ENCODE measurements around the gene SHOC2.

Gene SHOC2

GRCh38 chr10:110971638-110972037, 52.2 kb downstream of the SHOC2 start:
- DNase-seq (ENCODE audit: low read depth), result no peak
- no peak overlapping the region for H3K4me3 ChIP-seq (replicated peaks; ENCODE audit: low read depth, low read length)
- no peak for TF ChIP-seq CTCF (IDR thresholded peaks at IDR 0.05; ENCODE audit: low read length, missing control alignments)

GRCh38 chr10:110972231-110973134, 53.1 kb downstream of the SHOC2 start:
- no peak for DNase-seq (ENCODE audit: low read depth)
- no peak for TF ChIP-seq CTCF (IDR thresholded peaks at IDR 0.05; ENCODE audit: low read length, missing control alignments)
- H3K4me3 ChIP-seq (replicated peaks; ENCODE audit: low read depth, low read length), result no peak overlapping the region

GRCh38 chr10:110973400-110973799, 54.0 kb downstream of the SHOC2 start:
- no peak for TF ChIP-seq CTCF (IDR thresholded peaks at IDR 0.05; ENCODE audit: low read length, missing control alignments)
- DNase-seq (ENCODE audit: low read depth), result no peak
- H3K4me3 ChIP-seq (replicated peaks; ENCODE audit: low read depth, low read length), result no peak overlapping the region

- no peak for DNase-seq (ENCODE audit: low read depth)
- no peak for TF ChIP-seq CTCF (IDR thresholded peaks at IDR 0.05; ENCODE audit: low read length, missing control alignments)
- no peak overlapping the region for H3K4me3 ChIP-seq (replicated peaks; ENCODE audit: low read depth, low read length)
Observed at GRCh38 chr10:110976577-110976976, 57.2 kb downstream of the SHOC2 start.

- DNase-seq (ENCODE audit: low read depth), result no peak
- no peak for TF ChIP-seq CTCF (IDR thresholded peaks at IDR 0.05; ENCODE audit: low read length, missing control alignments)
- H3K4me3 ChIP-seq (replicated peaks; ENCODE audit: low read depth, low read length), result no peak overlapping the region
Observed at GRCh38 chr10:110977662-110978061, 58.3 kb downstream of the SHOC2 start.

GRCh38 chr10:110978204-110978603, 58.8 kb downstream of the SHOC2 start:
- no peak for DNase-seq (ENCODE audit: low read depth)
- no peak for TF ChIP-seq CTCF (IDR thresholded peaks at IDR 0.05; ENCODE audit: low read length, missing control alignments)
- H3K4me3 ChIP-seq (replicated peaks; ENCODE audit: low read depth, low read length), result no peak overlapping the region

GRCh38 chr10:110979611-110980010, 60.2 kb downstream of the SHOC2 start:
- DNase-seq (ENCODE audit: low read depth), result no peak
- no peak overlapping the region for H3K4me3 ChIP-seq (replicated peaks; ENCODE audit: low read depth, low read length)
- no peak for TF ChIP-seq CTCF (IDR thresholded peaks at IDR 0.05; ENCODE audit: low read length, missing control alignments)
